ENCODE results near the gene KCNK17.
"Not testable (repeated sequence)": the region's sequence is repeated elsewhere in the genome, so short reads cannot be mapped to it uniquely, and the experiment has no call there.

Gene KCNK17

DNA sequence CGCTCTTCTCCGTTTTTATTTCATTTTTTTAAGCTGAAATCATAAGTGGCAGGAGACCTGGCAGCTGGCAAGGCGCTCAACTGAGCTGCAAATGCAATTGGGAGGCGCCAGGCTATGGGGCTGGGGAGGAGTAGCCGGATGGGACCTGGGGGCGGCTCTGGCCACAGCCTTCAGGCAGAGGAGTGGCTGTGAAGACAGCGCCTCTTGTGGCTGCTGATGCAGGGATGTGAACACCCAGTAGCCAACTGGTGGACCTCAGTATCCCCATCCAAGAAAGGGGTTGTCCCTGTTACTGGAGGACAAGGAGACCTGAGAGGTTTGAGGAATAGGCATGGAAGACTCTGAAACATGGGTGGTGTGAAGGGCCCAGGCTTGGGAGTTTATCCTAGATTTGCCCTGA, 12.6 kb downstream of the KCNK17 start:
- DNase-seq, result no peak

GRCh38 chr6:39300739-39301138, 13.5 kb downstream of the KCNK17 start:
- no peak for DNase-seq

GRCh38 chr6:39298061-39298460, 16.2 kb downstream of the KCNK17 start:
- no peak for DNase-seq

- DNase-seq, result no peak
Observed at GRCh38 chr6:39296745-39297640, 17.2 kb downstream of the KCNK17 start.

GRCh38 chr6:39295611-39296011, 18.6 kb downstream of the KCNK17 start:
- no peak for DNase-seq

GRCh38 chr6:39294899-39295298, 19.3 kb downstream of the KCNK17 start:
- DNase-seq, result no peak

- no peak for DNase-seq
Observed at GRCh38 chr6:39294133-39294532, 20.1 kb downstream of the KCNK17 start.

GRCh38 chr6:39292637-39293036, 21.6 kb downstream of the KCNK17 start:
- no peak for DNase-seq

DNA sequence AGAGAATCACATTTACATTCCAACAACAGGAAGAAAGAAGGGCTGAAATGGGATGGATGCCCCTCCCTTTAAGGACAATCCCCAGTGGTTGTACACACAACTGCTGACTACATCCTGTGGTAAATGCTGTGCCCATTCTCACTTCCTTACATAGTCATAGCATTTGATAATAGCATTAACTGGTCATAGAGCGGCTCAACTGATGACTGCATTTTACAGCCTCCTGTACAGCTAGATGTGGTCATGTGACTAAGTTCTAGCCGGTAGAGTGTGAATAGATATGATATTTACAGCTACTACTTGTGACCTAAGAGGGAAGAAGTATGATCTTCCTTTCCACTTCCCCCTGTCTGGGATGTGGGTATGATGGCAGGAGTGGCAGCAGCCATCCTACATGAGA, 24.7 kb downstream of the KCNK17 start:
- peak in 1 of 5 donors; percentile 8 for DNase-seq

DNA sequence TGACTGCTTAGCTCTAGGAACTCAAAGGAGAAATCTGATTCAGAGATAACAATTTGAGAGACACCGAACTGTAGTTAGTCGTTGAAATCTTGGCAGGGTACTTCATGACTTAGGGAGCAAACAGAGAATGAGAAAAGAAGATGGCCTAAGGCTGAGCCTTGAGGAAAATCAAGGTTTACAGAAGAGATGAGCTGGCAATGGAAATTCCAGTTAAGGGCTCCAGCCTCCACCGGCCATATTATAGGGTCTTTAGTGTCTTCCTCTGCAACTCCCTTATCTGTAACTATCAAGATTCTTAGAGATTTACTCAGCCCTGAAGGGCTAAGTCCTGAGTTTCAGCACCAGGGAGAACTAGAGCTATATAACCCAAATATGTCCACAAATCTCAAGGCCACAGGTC, 26.6 kb downstream of the KCNK17 start:
- no peak for DNase-seq

DNA sequence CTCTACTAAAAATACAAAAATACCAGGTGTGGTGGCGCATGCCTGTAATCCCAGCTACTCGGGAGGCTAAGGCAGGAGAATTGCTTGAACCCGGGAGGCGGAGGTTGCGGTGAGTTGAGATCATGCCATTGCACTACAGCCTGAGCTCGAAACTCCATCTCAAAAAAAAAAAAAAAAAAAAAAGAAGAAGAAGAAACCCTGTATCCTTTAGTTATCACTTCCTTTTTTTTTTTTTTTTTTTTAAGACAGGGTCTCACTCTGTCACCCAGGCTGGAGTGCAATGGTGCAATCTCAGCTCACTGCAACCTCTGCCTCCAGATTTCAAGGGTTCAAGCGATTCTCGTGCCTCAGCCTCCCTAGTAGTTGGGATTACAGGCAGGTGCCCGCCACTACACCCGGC, 27.6 kb downstream of the KCNK17 start:
- DNase-seq, result not testable (repeated sequence)

DNA sequence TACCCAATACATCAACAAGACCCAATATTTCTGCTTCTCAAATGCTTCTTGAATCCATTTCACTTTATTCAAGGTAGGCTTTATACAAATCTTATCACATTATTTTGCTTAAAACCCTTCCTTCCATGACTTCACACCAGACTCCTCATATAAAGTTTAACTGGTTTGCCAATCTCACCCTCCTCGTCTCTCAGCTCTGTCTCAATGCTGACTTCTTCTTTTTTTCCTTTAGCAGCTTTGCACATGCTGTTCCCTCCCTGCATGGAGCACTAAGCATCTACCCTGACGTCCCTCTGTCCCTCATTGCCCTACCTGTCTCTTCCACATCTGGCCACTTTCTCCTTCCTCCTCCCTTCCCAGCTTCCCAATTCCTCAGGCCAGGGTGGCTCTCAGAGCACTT, 31.4 kb downstream of the KCNK17 start:
- no peak for DNase-seq

- no peak for DNase-seq
Observed at GRCh38 chr6:39281312-39281980, 32.8 kb downstream of the KCNK17 start.

DNA sequence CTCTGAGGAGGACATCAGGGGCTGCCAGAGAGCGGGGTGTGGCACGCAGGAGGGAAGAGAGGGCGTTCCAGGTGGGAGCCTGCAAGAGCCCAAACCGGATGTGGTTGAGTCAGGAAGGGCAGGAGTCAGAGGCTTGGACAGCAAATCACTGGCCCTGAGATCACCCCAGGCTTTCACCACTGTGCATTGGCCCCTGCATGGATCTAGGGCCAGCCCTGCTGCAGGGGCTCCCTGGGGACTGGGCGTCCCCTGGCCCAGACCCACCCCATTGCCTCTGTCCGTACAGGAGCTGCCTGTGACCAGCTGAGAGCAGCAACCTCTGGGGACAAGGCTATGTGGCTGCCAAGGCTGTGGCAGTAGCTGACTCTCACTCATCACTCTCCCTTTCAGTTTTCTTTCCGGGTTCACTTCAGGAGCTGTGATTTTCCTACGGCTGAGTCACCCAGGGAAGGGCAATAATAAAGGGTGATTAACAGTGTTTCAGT, 33.9 kb downstream of the KCNK17 start:
- DNase-seq, result no peak

- no peak for DNase-seq
Observed at GRCh38 chr6:39279539-39279938, 34.7 kb downstream of the KCNK17 start.

GRCh38 chr6:39276379-39276995, 37.7 kb downstream of the KCNK17 start:
- DNase-seq, result no peak

DNA sequence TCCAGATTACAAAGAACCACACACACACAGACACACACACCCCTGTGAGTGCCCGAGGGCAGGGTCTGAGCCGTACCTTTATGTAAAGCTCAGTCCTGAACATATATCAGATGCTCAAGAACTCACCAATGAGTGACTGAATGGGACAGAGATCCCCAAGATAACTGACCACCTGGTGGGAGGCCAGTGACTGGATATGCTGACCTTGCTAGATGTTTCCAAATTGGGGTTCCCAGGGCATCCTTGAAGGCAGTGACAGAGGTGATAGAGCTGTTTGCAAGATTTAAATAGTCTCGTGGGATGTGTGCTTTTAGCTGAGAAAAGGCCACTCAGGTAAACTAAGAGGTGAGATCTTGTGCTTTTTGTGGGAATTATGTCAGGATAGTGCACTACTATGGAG, 39.3 kb downstream of the KCNK17 start:
- no peak for DNase-seq

DNA sequence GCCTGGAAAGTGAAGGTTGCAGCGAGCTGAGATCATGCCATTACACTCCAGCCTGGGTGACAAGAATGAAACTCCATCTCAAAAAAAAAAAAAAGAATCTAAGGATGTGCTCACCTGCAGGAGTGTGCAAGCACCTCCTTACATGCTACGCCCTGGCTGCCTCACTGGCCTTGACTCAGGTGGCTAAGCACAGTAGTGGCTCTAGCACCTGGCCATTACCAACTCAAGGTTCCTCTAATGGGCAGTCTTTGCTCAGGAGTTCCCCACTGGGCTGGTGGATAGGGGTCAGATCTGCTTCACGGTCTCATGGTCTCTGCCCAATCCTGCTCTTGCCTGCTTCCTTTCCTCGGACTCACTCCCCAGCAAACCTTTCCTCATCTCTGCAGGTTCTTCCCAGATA, 39.7 kb downstream of the KCNK17 start:
- no peak for DNase-seq

DNA sequence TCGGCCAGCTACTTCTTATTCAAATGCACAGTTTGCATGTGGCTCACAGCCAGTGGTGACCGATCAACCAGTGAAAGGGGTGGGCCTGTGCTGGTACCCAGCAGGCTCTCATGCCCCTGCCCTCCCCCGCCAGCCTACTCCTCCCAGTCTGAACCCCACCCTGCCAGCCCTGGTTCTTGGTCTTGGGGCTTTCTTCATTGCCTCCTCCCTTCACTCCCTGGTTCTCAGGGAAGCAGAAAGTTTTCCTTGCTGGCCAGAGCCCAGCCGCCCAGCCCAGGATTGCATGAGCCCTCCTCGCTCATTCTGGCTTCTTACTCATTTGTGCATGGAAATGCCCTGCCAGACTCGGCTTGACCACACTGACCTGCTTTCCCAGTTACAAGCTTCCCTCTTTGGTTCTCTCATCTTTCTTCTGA, 40.8 kb downstream of the KCNK17 start:
- no peak for DNase-seq

DNA sequence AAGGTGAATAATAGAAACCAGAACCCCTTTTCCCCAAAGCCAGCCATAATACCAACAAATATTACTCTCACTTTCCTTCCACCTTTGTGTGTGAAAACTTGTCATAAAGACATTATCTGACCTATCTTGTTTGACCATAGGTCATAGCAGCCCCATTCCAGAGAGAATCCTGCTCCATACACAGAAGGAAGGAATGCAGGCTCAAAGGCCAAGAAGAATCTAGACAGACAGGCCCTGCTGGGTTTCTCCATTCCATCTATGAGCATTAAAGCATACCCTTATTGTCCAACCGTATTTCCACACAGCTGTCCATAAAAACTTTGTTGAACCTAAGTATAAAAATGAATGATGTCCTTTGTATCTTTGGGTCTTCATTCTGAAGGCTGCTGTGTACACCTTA, 44.3 kb downstream of the KCNK17 start:
- no peak for DNase-seq

DNA sequence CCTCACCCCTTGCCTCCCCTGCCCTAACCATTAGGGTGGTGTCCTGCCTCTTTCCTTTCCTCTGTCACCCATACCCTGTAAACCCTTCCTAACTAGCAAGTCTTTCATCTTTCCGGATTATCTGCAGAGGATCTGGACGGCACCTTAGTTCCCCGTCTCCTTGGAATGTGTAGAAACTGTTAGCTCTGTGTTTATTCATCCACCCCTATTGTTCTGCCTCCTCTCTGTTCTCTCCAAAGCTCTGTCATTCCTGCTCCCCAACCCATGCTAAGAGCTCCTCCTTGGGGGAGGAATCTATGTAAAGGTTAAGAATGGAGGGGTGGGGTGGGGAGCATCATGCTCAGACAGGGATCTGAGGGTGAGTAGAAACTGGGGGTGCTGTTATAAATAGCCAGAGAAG, 45.5 kb downstream of the KCNK17 start:
- DNase-seq, result no peak

DNA sequence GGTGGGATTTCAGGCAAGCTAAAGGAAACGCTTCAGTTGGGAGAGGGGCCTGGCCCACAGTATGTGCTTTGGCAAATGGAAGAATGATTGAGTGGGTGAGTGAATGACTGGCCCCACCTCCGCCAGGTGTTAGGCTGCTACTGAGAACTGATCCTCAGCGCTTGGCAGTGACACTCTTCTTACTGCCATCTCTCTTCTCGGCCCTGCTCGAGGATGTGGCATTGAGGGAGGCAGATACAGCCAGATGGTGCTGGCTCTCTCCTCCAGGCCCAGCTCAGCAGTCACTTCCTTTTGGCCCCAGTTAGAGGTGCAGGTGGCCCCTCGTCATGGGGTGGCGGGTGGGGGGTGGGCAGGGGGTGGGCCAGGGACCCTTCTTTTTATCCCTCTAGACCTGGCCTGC, 46.0 kb downstream of the KCNK17 start:
- DNase-seq, result no peak

DNA sequence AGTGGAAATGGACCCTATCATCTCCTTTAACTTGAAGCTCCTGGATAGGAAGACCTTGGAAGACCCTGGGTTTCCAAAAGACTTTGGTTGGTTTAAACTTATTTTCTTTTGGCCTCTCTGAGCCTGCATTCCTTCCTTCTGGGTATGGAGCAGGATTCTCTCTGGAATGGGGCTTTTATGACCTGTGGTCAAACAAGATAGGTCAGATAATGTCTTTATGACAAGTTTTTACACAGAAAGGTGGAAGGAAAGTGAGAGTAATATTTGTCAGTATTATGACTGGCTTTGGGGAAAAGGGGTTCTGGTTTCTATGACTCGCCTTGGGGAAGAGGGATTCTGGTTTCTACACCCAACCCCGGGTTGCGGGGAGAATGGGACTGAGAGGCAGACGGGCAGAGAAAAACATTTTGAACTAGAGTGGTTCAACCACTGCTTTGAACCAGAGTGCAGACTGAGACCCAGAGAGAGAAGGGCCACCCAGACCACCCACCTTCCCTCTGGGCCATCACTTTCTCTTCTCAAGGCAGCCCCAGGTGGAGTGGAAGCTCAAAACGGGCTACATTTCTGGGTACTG, 47.4 kb downstream of the KCNK17 start:
- DNase-seq, result no peak
